CD4-positive, alpha-beta T cell treated with Interleukin-21 for 1 hour (primary cell): Measurements from ENCODE around the gene NDUFC1.
A peak's percentile ranks its signal among the peaks of the same experiment; 100 is the strongest.
"Not testable (repeated sequence)": the region's sequence is repeated elsewhere in the genome, so short reads cannot be mapped to it uniquely, and the experiment has no call there.

ENCODE experiments used
- DNase-seq: peaks from one replicate; pipeline ENCODE4 v3.0.0-alpha.2; 2020

Gene NDUFC1

DNA sequence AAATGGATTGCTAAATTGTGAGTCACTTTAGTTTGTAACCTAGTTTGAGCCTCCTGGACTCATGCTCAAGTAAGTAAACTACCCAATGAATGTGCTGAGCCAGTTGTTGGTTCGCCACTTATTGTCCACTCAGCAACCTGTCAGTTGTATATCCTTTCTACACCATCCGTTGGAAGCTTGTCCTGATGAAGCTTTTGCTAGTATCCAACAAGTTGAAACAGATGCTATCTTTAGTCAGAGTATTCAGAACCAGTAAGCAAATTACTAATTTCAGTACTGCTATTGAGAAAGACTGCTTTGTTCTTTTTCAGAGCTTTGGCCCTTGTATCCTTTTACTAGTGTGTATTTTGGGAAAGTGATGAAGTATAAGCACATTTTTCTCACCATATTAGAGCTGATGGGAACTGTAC is 5.3 kb downstream of the NDUFC1 start:
- DNase-seq, result no peak

DNA sequence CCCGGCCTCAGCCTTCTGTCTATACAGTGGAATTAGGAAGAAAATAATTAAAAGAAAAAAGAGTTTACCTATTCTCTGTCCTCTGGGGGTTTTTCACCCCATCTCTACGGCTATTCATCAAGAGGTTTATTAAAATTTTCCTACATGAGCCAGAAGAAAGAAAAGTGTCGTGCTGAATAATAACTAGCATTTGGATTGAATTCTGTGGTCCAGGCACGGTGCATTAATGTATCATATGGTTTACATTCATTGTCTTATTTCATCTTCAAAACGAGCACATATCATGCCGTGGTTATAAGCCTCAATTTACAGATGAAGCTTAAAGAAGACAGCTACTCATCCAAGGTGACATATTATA is 6.4 kb downstream of the NDUFC1 start:
- no peak for DNase-seq

DNA sequence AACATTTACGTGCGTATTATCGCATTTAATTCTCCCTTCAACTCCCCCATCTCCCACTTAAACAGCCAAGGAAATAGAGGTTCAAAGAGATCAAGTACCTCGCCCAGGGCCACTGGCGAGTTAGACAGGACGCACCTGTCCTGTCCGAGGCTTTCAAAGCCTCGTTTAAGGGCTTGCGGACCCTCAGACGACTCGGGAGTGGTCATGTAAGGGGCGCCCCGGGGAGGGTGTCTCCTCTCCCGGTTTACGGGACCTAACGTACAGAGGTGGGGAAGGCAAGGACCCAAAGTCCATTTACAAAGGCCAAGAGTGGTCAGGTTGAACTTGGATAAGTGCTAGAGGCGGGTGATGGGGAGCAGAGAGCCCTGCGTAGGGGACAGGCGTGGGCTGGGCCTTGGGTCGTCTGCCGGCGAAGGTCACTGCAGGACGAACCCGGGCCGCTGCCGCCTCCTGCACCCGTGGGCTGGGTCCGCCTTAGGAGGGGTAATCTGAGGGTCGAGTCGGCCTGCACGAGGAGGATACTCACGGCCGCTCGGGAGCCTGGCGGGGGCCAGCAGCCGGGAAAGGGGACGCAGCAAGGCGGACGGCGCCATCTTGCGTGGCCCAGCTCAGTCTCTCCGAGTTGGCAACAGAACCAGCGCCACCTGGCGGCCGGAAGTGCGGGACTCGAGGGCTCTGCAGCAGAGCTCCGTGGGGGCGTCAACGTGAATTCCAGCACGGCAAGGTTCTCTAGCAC is 6.9 kb downstream of the NDUFC1 start:
- DNase-seq, result peak; percentile 96

DNA sequence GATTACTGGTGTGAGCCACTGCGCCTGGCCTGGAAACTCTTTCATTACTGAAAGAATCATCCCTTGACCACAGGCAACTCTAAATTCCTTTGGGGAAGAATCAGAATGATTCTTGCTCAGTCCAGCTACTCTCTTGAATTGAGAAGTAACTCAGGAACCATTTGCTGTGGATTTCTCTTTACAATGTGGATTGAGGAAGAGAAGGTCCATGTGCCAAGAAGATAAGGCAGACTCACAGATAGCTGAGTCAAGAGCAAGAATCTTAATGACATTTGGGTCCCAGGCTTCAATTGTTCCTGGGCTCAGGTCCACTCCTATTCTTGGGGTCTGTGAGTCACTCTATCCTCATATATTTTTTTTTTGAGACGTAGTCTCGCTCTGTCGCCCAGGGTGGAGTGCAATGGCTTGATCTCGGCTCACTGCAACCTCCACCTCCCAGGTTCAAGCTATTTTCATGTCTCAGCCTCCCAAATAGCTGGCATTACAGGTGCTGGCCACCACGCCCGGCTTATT is 16.0 kb downstream of the NDUFC1 start:
- no peak for DNase-seq

DNA sequence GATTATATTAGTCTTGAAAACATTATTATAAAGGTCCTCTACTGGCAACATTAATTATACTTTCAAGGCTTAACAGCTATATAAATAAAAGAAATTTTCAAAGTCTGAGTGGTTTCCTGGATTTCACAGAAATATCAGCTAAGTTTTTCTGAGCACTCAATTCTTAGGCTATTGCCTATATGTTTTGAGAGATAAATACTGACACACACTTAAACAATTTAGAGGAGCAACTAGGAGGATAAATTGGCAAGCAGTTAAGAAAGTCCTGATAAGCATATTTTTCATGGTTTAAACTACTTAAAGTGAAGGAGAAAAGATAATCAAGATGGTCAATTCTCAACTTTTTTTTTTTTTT is 19.6 kb downstream of the NDUFC1 start:
- no peak for DNase-seq

DNA sequence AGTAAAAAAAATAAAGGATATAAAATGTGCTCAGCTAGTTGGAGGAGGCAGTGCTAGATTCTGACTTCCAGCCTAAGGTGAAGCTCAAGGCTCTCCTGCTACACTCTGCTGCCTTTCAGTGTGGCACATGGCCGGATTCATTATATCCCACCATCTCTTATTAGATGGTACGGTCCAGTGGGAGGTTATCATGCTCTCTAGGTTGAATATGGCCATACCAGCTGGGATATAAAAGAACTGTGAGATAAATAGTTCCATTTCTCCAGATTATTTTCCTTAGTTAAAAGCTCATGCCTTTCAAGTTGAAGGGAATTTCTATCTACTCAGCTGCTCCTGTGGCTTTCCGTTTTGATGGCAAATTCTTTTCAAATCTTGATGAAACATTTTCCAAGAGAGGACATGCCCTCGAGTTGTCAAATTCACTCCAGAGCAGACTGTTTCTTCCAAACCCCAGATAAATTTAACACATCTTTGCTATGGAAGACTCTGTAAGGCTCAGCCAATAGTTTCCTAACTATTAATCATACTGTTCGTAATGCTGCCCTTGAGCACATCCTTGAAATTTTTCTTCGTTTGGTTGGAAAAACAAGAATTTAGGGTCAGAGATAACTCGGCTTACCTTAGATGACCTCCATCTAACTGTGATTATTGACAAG is 20.1 kb downstream of the NDUFC1 start:
- DNase-seq, result no peak

DNA sequence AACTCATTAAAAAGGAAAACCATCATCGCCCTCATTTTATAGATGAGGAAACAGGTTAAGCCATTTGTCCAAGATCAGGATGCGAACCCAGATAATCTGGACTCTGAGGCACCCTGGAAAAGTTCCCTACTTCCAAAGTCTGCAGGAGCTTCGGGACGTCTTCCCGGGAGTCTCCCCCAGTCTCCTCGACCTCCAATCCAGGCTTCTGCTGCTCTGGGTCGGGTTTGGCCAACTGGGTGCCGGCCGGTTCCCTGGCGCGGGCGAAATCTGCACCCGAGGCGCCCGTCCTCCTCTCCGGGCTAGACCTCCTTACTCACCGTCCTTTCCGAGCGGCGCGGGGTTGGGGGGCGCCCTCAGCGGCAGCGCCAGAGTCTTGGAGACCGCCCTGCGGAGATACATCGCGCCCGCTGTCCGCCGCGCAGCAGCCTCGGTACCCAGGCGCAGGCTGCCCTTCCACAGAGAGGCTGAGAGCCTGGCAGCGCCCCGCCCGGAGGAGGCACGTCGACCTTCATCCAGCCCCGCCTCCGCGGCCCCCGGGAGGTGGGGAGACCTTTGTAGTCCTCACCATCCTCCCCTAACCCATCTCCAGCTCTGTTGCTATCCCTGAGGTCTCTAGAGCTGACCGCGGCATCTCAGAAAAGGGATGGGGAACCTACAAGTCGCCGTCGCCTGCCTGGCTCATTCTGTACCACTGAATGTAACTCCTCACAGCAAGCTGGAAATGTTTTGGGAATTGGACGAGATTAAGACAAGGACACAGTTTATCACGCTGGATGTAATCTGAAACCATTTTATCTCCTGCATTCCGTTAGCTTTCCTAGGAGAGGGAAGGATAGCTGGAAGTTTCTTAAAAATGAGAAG is 22.3 kb downstream of the NDUFC1 start, which contains the start of gene MGARP:
Gene MGARP (minus strand): TSS at position 466 of the 861 bp plus-strand sequence. CDS start 67 bp downstream, at position 399.
- no peak for DNase-seq

DNA sequence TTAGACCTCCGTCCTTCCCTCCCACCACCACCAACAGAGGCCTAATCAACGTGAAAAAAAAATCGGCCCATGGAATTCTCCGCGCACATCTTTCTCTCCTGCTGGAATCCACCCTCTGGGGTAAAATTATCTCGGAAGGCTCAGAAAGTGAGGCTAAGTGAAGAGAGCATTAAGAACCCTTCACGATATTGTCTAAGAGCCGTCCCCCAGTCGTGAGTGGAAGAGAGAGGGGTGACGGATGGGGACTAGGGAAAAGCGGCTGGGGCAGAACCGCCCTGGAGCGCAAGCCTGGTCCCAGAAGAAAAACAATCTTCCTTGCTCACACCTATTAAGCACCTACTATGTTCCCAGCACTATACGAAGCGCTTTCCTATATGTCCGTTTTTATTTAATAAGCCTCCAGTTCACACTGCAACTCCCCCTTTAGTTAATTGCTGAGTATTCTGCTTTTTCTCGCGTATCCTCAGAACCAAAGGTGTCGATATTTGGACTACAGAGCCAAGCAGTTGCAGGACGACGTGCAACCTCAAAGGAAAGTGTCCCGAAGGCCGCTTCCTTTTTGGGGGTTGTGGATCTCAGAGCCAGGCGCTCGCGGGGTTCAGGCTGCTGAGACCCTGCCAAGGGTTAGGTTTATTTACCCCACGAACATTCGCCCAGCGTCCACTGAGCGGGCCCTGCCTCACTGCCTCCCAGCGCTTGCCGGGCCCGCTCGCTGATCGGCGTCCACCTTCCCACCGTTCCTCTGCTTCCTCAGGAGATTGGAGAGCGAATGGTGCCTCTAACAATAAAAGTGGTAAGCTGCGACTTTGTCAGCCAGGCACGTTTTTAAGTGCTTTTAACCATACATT is 23.1 kb downstream of the NDUFC1 start:
- no peak for DNase-seq

DNA sequence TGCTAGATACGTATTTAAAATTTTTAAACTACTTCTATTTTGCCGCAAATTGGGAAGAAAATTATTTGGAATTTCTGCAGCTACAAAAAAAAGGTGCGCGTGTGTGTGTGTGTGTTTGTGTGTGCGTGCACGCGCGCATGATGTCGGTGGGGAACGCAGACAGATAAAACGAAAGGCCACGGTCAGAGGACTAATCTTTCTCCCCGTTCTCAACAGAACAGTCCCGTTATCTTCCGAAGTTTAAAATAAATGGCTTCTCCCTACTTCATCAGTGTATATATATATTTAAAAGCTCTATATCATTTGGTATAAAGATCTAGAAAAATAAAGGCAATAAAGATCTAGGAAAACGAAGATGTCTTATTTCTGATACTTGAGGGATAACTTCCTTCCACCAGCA is 23.8 kb downstream of the NDUFC1 start:
- no peak for DNase-seq

DNA sequence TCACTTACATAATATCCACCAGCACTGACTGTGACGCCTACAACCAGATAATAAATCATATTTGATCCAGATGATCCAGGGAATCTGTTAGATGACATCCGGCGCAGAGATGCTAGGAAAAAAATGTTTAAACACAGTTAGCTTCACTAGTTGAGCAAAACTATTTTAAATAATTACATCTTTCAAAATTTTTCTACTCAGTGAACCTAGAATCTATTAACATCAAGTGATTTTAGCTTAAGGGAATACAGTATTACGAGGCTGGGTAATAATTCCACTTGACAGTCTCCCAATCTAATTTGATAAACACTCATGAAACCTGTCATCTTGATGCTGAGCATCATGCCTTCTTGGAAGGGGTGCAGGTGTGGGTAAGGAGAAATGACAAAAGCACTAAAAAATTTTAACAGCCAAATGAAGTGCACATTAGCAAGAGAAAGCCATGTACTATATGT is 27.0 kb downstream of the NDUFC1 start:
- no peak for DNase-seq

DNA sequence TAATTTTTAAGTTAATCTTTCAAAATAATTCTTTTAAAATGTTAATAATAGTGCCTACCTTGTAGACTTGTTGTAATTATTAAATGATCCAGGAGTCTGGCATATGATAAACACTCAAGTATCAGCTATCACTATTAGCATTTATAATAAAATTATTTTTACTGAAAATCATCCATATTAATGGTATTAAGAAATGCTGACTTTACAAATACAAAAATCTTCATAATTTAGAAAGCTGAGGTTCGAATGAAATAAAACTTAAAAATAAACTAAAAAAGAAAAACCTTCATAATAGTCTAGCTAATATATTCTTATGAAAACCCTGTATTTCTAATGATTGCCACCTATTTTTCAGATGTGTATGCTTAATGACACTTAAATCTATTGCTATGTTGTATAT is 27.5 kb downstream of the NDUFC1 start:
- no peak for DNase-seq

DNA sequence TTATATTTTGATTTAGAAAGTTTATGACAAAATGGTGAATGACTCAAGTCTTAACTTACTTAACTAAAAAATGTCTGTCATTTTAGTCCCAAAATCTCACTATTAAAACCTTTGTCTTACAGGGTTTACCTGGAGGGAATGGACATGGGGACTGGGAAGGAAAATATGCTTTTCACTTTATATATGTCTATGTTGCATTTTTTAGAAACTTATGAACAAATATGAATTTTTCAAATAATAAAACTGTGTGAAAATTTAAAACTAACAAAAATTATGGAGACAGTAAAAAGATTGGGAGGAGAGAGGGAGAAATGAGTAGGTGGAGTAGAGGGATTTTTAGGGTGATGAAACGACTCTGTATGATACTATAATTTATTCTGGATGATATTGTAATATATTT is 28.4 kb downstream of the NDUFC1 start:
- no peak for DNase-seq

DNA sequence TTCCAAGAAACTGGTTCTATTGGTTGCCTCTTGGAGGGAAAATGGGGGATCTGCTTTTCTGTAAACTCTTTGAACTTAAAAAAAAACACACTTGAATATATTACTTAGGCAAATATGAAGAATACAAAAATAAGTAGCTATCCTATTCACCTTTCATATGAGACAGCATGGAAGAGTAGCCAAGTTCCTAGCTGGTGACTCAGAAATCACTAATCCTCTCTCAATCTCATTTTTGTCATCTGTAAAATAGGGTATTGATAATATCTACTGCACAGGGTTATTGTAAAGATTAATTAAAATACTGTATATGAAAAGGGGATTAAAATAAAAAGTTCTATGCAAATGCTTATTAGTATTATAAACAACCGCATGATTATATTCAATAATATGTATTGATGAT is 35.0 kb downstream of the NDUFC1 start:
- no peak for DNase-seq

DNA sequence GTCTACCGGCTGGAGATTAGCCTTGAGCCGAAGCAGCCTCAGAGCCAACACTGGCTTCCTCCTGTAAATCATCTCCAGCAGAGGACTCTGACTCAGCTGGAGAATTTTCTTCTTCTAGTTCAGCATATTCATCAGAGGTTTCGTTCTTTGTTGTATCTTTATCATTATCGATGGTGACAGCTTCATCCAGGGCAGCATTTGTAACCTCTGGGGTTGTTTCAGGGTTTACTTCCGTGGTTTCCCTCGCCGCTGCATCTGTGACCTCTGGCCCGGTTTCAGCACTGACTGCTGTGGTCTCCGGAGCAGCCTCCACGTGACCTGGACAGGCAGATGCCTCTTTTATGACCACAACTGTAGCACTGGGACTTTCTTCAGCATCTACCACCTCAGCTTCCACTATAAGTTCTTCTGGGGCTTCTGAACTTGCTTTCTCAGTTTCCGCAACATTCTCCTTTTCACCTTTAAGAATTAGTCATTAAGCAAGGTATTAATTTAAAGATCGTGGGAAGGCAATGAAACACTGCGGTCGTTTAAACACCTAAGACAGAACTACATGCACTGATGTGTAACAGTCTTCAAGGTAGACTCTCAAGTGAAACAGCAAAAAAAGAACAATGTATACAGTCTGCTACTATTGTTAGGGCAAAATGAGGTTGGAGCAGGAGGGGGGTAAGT is 35.6 kb downstream of the NDUFC1 start:
- peak; percentile 80 for DNase-seq

DNA sequence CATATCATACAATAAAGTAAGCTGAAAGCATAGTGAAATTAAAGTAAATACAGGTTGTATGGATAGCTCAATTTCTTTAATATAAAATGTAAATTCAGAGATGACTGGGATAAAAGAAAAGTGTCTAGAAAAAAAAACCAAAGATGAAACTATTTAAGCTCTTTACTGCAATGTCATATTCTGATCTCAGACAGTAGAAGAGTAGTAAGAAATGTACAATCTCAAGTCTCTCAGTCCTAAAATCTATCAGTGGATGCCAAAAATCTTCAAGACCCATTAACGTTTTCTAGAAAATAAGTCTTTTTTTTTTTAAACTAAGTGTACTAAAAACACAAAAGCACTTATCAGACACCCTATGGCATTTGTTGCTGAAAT is 36.1 kb downstream of the NDUFC1 start:
- DNase-seq, result no peak

DNA sequence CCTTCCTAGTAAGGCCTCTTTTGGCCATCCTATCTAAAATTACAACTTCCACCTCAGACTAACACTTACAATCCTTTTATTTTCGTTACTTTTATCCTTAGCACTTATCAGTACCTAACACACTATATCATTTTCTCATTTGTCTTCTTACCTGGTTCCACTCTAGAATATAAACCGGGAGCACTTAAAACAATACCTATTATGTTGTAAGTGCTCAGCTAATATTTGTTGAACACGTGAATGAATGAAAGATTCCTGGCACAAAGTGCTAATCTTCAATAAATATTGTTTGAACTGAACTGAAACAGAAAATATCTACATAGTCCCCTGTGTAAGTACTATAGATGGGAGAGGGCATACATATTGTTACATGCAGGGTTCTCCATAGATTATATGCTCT is 36.6 kb downstream of the NDUFC1 start:
- no peak for DNase-seq

DNA sequence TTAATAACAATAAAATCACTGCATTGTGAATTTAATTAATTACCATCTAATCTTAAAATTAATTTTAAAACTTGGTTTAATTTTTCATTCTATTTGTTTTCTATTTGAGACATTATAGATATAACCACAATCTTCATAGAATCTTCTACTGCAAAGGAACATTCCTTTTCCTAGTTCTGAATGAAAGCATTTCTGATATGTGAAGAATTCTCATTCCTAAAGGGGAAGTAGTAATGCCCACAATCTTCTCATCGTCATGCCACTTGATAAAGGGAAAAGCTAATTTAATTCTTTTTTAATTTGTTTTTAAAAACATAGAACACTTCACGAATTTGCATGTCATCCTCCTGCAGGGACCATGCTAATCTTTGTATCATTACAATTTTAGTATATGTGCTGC is 45.9 kb downstream of the NDUFC1 start:
- DNase-seq, result no peak

DNA sequence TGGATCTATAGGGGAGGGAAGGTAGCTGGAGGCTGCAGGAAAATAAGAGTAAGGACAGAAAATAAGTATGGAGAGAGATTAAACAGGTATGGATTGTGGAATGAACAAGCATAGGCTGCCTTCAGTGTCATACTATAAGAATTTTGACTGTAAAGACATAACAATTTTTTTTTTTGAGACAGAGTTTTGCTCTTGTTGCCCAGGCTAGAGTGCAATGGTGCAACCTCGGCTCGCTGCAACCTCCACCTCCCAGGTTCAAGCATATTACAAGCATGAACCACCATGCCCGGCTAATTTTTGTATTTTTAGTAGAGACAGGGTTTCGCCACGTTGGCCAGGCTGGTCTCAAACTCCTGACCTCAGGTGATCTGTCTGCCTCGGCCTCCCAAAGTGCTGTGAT is 46.7 kb downstream of the NDUFC1 start:
- not testable (repeated sequence) for DNase-seq

DNA sequence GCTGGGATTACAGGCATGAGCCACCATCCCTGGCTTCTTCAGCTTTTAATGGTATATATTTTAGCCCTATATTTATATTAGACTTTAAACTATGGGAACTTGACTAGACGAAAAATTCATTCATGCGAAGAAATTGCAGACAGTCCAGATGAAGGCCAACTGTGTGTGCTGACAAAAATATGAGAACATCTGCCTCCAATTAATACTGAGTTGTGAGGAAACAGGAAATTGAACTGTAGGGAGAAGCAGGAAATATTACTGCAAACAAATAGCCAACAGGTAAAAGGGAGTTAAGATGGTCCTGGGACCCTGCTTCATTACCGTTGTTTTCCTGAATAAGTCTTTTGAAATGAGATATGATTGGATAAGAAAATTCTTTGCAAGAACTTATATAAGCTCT is 48.6 kb downstream of the NDUFC1 start:
- no peak for DNase-seq

DNA sequence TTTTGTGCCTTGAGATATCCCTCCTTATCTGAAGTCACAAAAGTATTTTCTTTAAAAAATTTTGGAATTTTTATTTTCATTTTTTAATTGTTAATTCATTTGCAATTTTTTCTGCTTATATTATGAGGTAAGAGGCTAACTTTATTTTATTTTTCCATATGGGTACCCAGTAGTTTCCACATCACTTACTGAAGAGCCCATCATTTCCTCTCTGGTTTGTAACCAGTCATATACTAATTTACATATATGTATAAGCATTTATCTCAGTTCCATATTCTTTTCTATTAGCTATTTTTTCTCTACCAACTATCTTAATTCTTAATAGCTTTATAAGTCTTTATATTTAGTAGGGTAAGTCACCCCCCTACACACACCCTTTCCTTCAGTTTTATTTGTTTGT is 49.2 kb downstream of the NDUFC1 start:
- no peak for DNase-seq

DNA sequence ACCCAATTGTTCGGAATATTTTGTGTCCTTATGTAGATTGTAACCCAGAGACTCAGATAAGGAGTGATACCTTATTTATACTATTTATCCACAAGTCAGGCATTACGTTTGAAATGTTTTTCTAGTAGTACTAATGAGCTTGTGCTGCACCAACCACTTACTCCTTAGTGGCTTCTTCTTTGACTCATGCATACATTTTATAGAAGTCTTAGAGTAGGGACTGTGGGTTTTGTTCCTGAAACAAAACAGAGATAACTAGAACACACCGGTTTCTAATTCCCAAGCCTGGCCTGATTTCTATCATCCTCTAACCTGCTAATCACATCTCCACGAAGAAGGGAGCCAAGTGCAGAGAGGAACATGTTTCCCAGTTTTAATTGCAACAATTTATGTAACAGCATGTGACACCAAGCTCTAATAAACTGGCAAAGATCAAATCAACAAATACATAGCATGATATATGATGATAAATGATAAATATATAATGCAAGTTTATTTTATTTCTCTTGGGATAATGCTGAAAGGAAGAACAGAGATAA is 54.5 kb downstream of the NDUFC1 start:
- no peak for DNase-seq

DNA sequence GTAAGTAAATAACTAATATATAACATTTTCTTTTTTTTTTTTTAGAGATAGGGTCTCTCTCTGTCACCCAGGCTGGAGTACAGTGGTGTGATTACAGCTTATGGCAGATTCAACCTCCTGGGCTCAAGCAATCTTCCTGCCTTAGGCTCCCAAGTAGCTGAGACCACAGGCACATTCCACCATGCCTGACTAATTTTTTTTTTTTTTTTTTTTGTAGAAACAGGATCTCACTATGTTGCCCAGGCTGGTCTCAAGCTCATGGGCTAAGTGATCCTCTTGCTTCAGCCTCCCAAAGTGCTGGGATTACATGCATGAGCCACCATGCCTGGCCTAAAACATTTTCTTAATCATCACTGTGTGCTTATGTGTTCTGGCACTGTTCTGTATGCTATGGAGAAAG is 55.0 kb downstream of the NDUFC1 start:
- no peak for DNase-seq
